Measurements from ENCODE around the gene ARID1A. TPM values are rescaled to one million over a fixed set of nuclear protein-coding genes. Genes with fewer than 3 reads are reported as not detected.

Gene ARID1A
- total and polyA plus RNA-seq, 2 donors (not counting 3 experiments of a cell fraction or from before 2014, with no cell fraction given) = 36.9 to 77.2 TPM

DNA sequence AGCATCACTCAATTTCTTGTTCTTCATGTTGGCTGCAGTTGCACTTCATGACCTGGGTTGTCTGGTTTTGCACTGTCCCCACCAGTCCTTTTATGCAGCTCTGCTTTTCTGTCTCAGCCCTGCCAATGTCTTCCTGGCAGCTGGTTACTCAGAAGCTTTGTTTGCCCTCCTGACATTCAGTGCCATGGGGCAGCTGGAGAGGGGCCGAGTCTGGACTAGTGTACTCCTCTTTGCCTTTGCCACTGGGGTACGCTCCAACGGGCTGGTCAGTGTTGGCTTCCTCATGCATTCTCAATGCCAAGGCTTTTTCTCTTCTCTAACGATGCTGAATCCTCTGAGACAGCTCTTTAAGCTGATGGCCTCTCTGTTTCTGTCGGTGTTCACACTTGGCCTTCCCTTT is 98.6 kb downstream of the ARID1A start:
- no TSS peak for BruUV-seq (replicated peaks)
- DNase-seq (ENCODE audit: low read depth, low spot score) (no peak), FAIRE-seq (no peak)
- Histone ChIP-seq H3K4me2 (ENCODE audit: insufficient read depth, low read length) (no peak overlapping the region), H2AFZ (ENCODE audit: low read depth, low read length) (no peak overlapping the region), H4K20me1 (replicated peaks; ENCODE audit: control insufficient read depth, extremely low read depth, insufficient read depth, low read length) (no peaks in the 10 kb centered on the region), H3K79me2 (ENCODE audit: control insufficient read depth, insufficient read depth, low read length) (no peaks in the 10 kb centered on the region), H3K9ac (replicated peaks; ENCODE audit: extremely low read depth, insufficient read depth, low read length) (no peak overlapping the region), H3K9me3 (replicated peaks; ENCODE audit: control insufficient read depth, insufficient read depth, low read length) (no peaks in the 10 kb centered on the region), H3K27me3 (ENCODE audit: control insufficient read depth in 2 of 2, insufficient read depth in 2 of 2, low read length in 2 of 2) (no peaks in the 10 kb centered on the region), H3K9me1 (replicated peaks; ENCODE audit: control insufficient read depth, extremely low read depth, insufficient read depth, low read length) (no peaks in the 10 kb centered on the region), H3K36me3 (ENCODE audit: control insufficient read depth in 2 of 2, extremely low read depth in 1 of 2, insufficient read depth in 2 of 2, low read length in 2 of 2) (peaks cover 0 to 8% of the 10 kb centered on the region in 2 experiments), H3K27ac (ENCODE audit: insufficient read depth, low read depth, low read length) (no peak overlapping the region), H3K4me1 (ENCODE audit: control insufficient read depth, extremely low read depth, insufficient read depth, low read length) (no peaks in the 10 kb centered on the region), H3K4me3 (replicated peaks in 1 of 3; ENCODE audit: insufficient read depth in 1 of 3, low read depth in 1 of 3, low read length in 3 of 3) (no peak overlapping the region)
- POLR2A ChIA-PET = interaction anchor here (0.6 kb wide), 1 partner anchor 29 kb away, joined by 7 read pairs; no protein-coding TSS in a partner anchor
- dilution Hi-C loops (cut with MboI; ENCODE audit: extremely low pct_ligation_motif_present, low sequenced_read_pairs) = no loop called here
- TF ChIP-seq MYC (IDR thresholded peaks at IDR 0.05; ENCODE audit: low read depth, low read length) = no peak
- no peak for TF ChIP-seq EZH2 (IDR thresholded peaks at IDR 0.05; ENCODE audit: borderline replicate concordance, low read depth, low read length, severe bottlenecking)
- TF ChIP-seq, protein P1, sequence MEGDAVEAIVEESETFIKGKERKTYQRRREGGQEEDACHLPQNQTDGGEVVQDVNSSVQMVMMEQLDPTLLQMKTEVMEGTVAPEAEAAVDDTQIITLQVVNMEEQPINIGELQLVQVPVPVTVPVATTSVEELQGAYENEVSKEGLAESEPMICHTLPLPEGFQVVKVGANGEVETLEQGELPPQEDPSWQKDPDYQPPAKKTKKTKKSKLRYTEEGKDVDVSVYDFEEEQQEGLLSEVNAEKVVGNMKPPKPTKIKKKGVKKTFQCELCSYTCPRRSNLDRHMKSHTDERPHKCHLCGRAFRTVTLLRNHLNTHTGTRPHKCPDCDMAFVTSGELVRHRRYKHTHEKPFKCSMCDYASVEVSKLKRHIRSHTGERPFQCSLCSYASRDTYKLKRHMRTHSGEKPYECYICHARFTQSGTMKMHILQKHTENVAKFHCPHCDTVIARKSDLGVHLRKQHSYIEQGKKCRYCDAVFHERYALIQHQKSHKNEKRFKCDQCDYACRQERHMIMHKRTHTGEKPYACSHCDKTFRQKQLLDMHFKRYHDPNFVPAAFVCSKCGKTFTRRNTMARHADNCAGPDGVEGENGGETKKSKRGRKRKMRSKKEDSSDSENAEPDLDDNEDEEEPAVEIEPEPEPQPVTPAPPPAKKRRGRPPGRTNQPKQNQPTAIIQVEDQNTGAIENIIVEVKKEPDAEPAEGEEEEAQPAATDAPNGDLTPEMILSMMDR (IDR thresholded peaks at IDR 0.05; ENCODE audit: extremely low read depth in 1 of 2, insufficient read depth in 1 of 2, low read depth in 1 of 2, low read length in 2 of 2) = no peak
- no peak for TF ChIP-seq FOS (IDR thresholded peaks at IDR 0.05; ENCODE audit: borderline replicate concordance, insufficient read depth, low read length)
- TF ChIP-seq POLR2A (IDR thresholded peaks at IDR 0.05; ENCODE audit: low read depth, low read length) = no peak
- no peak for TF ChIP-seq POLR2AphosphoS5 (IDR thresholded peaks at IDR 0.05; ENCODE audit: insufficient read depth, low read depth, low read length)
- no peak for TF ChIP-seq JUN (IDR thresholded peaks at IDR 0.05; ENCODE audit: borderline replicate concordance, insufficient read depth, insufficient read length, low read depth)
- TF ChIP-seq, protein P2, sequence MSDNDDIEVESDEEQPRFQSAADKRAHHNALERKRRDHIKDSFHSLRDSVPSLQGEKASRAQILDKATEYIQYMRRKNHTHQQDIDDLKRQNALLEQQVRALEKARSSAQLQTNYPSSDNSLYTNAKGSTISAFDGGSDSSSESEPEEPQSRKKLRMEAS (IDR thresholded peaks at IDR 0.05; ENCODE audit: insufficient read depth, insufficient read length) = no peak
- no peak for TF ChIP-seq GATA2 (IDR thresholded peaks at IDR 0.05; ENCODE audit: insufficient read depth, insufficient read length, low read depth, low read length)
- CTCF ChIA-PET = interaction anchor here (1.0 to 3.0 kb wide), 2 partner anchors 15 to 192 kb away, joined by 3 to 10 read pairs; no protein-coding TSS in a partner anchor
- intact Hi-C loops (cut with micrococcal nuclease) = no loop called here
